Suppressor macrophage treated with lipopolysaccharide for 1 hour (primary cell): ENCODE measurements around the gene BMPR1B.

Experiments
- DNase-seq, 3 donors: peaks; one replicate each; pipeline ENCODE4 v3.0.0-alpha.2; 2020 to 2022

The BMPR1B gene

GRCh38 chr4:94918543-94918942 lies 160.8 kb downstream of the BMPR1B start:
- no peak for DNase-seq

GRCh38 chr4:94920369-94920768 lies 162.6 kb downstream of the BMPR1B start:
- DNase-seq, result no peak

- DNase-seq, result no peak
These were observed 166.8 kb downstream of the BMPR1B start for GRCh38 chr4:94924566-94924965.

- no peak for DNase-seq
These were observed 168.1 kb downstream of the BMPR1B start for GRCh38 chr4:94925764-94926347.

GRCh38 chr4:94926936-94927335 lies 169.2 kb downstream of the BMPR1B start:
- DNase-seq, result no peak

- DNase-seq, result no peak
These were observed 169.9 kb downstream of the BMPR1B start for GRCh38 chr4:94927696-94928095.

GRCh38 chr4:94929696-94930095 lies 171.9 kb downstream of the BMPR1B start:
- DNase-seq, result no peak

- DNase-seq, result no peak
These were observed 173.9 kb downstream of the BMPR1B start for GRCh38 chr4:94931626-94932025.

- DNase-seq, result no peak
These were observed 174.6 kb downstream of the BMPR1B start for GRCh38 chr4:94932366-94932765.

GRCh38 chr4:94933799-94934198 lies 176.0 kb downstream of the BMPR1B start:
- no peak for DNase-seq

GRCh38 chr4:94934201-94934600 lies 176.4 kb downstream of the BMPR1B start:
- DNase-seq, result no peak

GRCh38 chr4:94934864-94935263 lies 177.1 kb downstream of the BMPR1B start:
- DNase-seq, result no peak

- DNase-seq, result no peak
These were observed 179.1 kb downstream of the BMPR1B start for GRCh38 chr4:94936854-94937253.

- no peak for DNase-seq
These were observed 182.2 kb downstream of the BMPR1B start for GRCh38 chr4:94939791-94940519.

GRCh38 chr4:94940520-94940908 lies 182.8 kb downstream of the BMPR1B start:
- no peak for DNase-seq

- no peak for DNase-seq
These were observed 184.0 kb downstream of the BMPR1B start for GRCh38 chr4:94941706-94942105.

GRCh38 chr4:94944726-94945125 lies 187.0 kb downstream of the BMPR1B start:
- no peak for DNase-seq

GRCh38 chr4:94947681-94948108 lies 189.9 kb downstream of the BMPR1B start:
- no peak for DNase-seq

- no peak for DNase-seq
These were observed 196.5 kb downstream of the BMPR1B start for GRCh38 chr4:94954251-94954650.

GRCh38 chr4:94957030-94957429 lies 199.3 kb downstream of the BMPR1B start:
- no peak for DNase-seq

GRCh38 chr4:94959307-94959706 lies 201.6 kb downstream of the BMPR1B start:
- DNase-seq, result no peak

- DNase-seq, result no peak
These were observed 203.0 kb downstream of the BMPR1B start for GRCh38 chr4:94960708-94961107.

GRCh38 chr4:94961420-94961819 lies 203.7 kb downstream of the BMPR1B start:
- DNase-seq, result no peak

GRCh38 chr4:94962484-94962883 lies 204.7 kb downstream of the BMPR1B start:
- DNase-seq, result no peak

- no peak for DNase-seq
These were observed 208.1 kb downstream of the BMPR1B start for GRCh38 chr4:94965852-94966251.
